ENCODE data around the gene UHMK1. TPM values are rescaled to one million over a fixed set of nuclear protein-coding genes. Genes with fewer than 3 reads are reported as not detected.

Gene UHMK1
- total and polyA plus RNA-seq, 4 donors, result 8.7 to 29.6 (median 21.3) TPM

GRCh38 chr1:162536511-162536910 lies 38.9 kb downstream of the UHMK1 start:
- Histone ChIP-seq H3K27ac (ENCODE audit: low read depth in 1 of 2, low read length in 2 of 2) (no peak overlapping the region), H3K9me3 (ENCODE audit: control insufficient read depth, low read length) (no peaks in the 10 kb centered on the region), H3K4me1 (ENCODE audit: control insufficient read depth in 1 of 2, insufficient read depth in 2 of 2, low read length in 2 of 2) (peaks cover 0 to 2% of the 10 kb centered on the region in 2 donors), H3K4me3 (ENCODE audit: low read length in 2 of 2) (no peak overlapping the region), H3K27me3 (ENCODE audit: control insufficient read depth in 1 of 2, insufficient read depth in 2 of 2, low read length in 1 of 2) (no peaks in the 10 kb centered on the region), H3K36me3 (ENCODE audit: control insufficient read depth in 1 of 2, insufficient read depth in 2 of 2, low read length in 1 of 2) (no peaks in the 10 kb centered on the region)
- DNase-seq (no peak), ATAC-seq (ENCODE audit: low FRiP score) (no peak)
- intact Hi-C loops (cut with DNase I), result no loop called here
- 94 to 95% methylated on average over 2 of the region's 2 CpGs for WGBS, 2 donors

- 64 to 73% methylated on average over 2 of the region's 2 CpGs for WGBS, 2 donors
- H3K27ac ChIP-seq (ENCODE audit: low read depth in 1 of 2, low read length in 2 of 2), result no peak overlapping the region
- no peaks in the 10 kb centered on the region for H3K27me3 ChIP-seq (ENCODE audit: control insufficient read depth in 1 of 2, insufficient read depth in 2 of 2, low read length in 1 of 2)
- H3K36me3 ChIP-seq (ENCODE audit: control insufficient read depth in 1 of 2, insufficient read depth in 2 of 2, low read length in 1 of 2), result no peaks in the 10 kb centered on the region
- DNase-seq (no peak), ATAC-seq (ENCODE audit: low FRiP score) (no peak)
- intact Hi-C loops (cut with DNase I), result no loop called here
- peaks cover 0 to 3% of the 10 kb centered on the region in 2 donors for H3K4me1 ChIP-seq (ENCODE audit: control insufficient read depth in 1 of 2, insufficient read depth in 2 of 2, low read length in 2 of 2)
- H3K9me3 ChIP-seq (ENCODE audit: control insufficient read depth, low read length), result no peaks in the 10 kb centered on the region
- H3K4me3 ChIP-seq (ENCODE audit: low read length in 2 of 2), result no peak overlapping the region
Observed at GRCh38 chr1:162537216-162537615, 39.6 kb downstream of the UHMK1 start.

GRCh38 chr1:162538815-162539431 lies 41.3 kb downstream of the UHMK1 start:
- WGBS, 2 donors, result 32 to 45% methylated on average over 1 of the region's 1 CpG
- no peaks in the 10 kb centered on the region for H3K9me3 ChIP-seq (ENCODE audit: control insufficient read depth, low read length)
- H3K27me3 ChIP-seq (ENCODE audit: control insufficient read depth in 1 of 2, insufficient read depth in 2 of 2, low read length in 1 of 2), result no peaks in the 10 kb centered on the region
- no peak overlapping the region for H3K4me3 ChIP-seq (ENCODE audit: low read length in 2 of 2)
- DNase-seq (no peak), ATAC-seq (ENCODE audit: low FRiP score) (no peak)
- peaks cover 0 to 3% of the 10 kb centered on the region in 2 donors for H3K4me1 ChIP-seq (ENCODE audit: control insufficient read depth in 1 of 2, insufficient read depth in 2 of 2, low read length in 2 of 2)
- H3K27ac ChIP-seq (ENCODE audit: low read depth in 1 of 2, low read length in 2 of 2), result peak overlapping the region in 1 of 2 donors; percentile 21
- intact Hi-C loops (cut with DNase I), result no loop called here
- no peaks in the 10 kb centered on the region for H3K36me3 ChIP-seq (ENCODE audit: control insufficient read depth in 1 of 2, insufficient read depth in 2 of 2, low read length in 1 of 2)

- Histone ChIP-seq H3K4me1 (ENCODE audit: control insufficient read depth in 1 of 2, insufficient read depth in 2 of 2, low read length in 2 of 2) (peaks cover 0 to 3% of the 10 kb centered on the region in 2 donors), H3K27me3 (ENCODE audit: control insufficient read depth in 1 of 2, insufficient read depth in 2 of 2, low read length in 1 of 2) (no peaks in the 10 kb centered on the region), H3K36me3 (ENCODE audit: control insufficient read depth in 1 of 2, insufficient read depth in 2 of 2, low read length in 1 of 2) (no peaks in the 10 kb centered on the region), H3K4me3 (ENCODE audit: low read length in 2 of 2) (no peak overlapping the region), H3K27ac (ENCODE audit: low read depth in 1 of 2, low read length in 2 of 2) (peak overlapping the region; percentile 49 to 65), H3K9me3 (ENCODE audit: control insufficient read depth, low read length) (no peaks in the 10 kb centered on the region)
- peak in 1 of 2 donors; percentile 80 for DNase-seq
- intact Hi-C loops (cut with DNase I), result loop anchor here in 1 of 2 donors (1.0 kb wide), 1 partner anchor 20 kb away; the partner anchor contains the start of gene UAP1
- WGBS, 2 donors, result 55 to 56% methylated on average over 5 of the region's 5 CpGs
- ATAC-seq (ENCODE audit: low FRiP score), result peak; percentile 61
Observed at GRCh38 chr1:162541619-162542141, 44.1 kb downstream of the UHMK1 start.

- H3K27ac ChIP-seq (ENCODE audit: low read depth in 1 of 2, low read length in 2 of 2), result no peak overlapping the region
- H3K4me1 ChIP-seq (ENCODE audit: control insufficient read depth in 1 of 2, insufficient read depth in 2 of 2, low read length in 2 of 2), result peaks cover 0 to 3% of the 10 kb centered on the region in 2 donors
- no peak for DNase-seq
- H3K4me3 ChIP-seq (ENCODE audit: low read length in 2 of 2), result no peak overlapping the region
- no peaks in the 10 kb centered on the region for H3K36me3 ChIP-seq (ENCODE audit: control insufficient read depth in 1 of 2, insufficient read depth in 2 of 2, low read length in 1 of 2)
- ATAC-seq (ENCODE audit: low FRiP score), result no peak
- intact Hi-C loops (cut with DNase I), result no loop called here
- 96 to 97% methylated on average over 3 of the region's 3 CpGs for WGBS, 2 donors
- no peaks in the 10 kb centered on the region for H3K9me3 ChIP-seq (ENCODE audit: control insufficient read depth, low read length)
- H3K27me3 ChIP-seq (ENCODE audit: control insufficient read depth in 1 of 2, insufficient read depth in 2 of 2, low read length in 1 of 2), result no peaks in the 10 kb centered on the region
Observed at GRCh38 chr1:162543228-162543627, 45.6 kb downstream of the UHMK1 start.

GRCh38 chr1:162548170-162548569 lies 50.6 kb downstream of the UHMK1 start:
- no peaks in the 10 kb centered on the region for H3K36me3 ChIP-seq (ENCODE audit: control insufficient read depth in 1 of 2, insufficient read depth in 2 of 2, low read length in 1 of 2)
- H3K27ac ChIP-seq (ENCODE audit: low read depth in 1 of 2, low read length in 2 of 2), result no peak overlapping the region
- ATAC-seq (ENCODE audit: low FRiP score) (no peak), DNase-seq (no peak)
- intact Hi-C loops (cut with DNase I), result no loop called here
- no peaks in the 10 kb centered on the region for H3K9me3 ChIP-seq (ENCODE audit: control insufficient read depth, low read length)
- WGBS, 2 donors, result 80 to 89% methylated on average over 4 of the region's 4 CpGs
- H3K4me3 ChIP-seq (ENCODE audit: low read length in 2 of 2), result no peak overlapping the region
- no peaks in the 10 kb centered on the region for H3K4me1 ChIP-seq (ENCODE audit: control insufficient read depth in 1 of 2, insufficient read depth in 2 of 2, low read length in 2 of 2)
- H3K27me3 ChIP-seq (ENCODE audit: control insufficient read depth in 1 of 2, insufficient read depth in 2 of 2, low read length in 1 of 2), result no peaks in the 10 kb centered on the region

GRCh38 chr1:162549001-162549400 lies 51.4 kb downstream of the UHMK1 start:
- no peak for ATAC-seq (ENCODE audit: low FRiP score)
- Histone ChIP-seq H3K4me3 (ENCODE audit: low read length in 2 of 2) (no peak overlapping the region), H3K27me3 (ENCODE audit: control insufficient read depth in 1 of 2, insufficient read depth in 2 of 2, low read length in 1 of 2) (no peaks in the 10 kb centered on the region), H3K36me3 (ENCODE audit: control insufficient read depth in 1 of 2, insufficient read depth in 2 of 2, low read length in 1 of 2) (no peaks in the 10 kb centered on the region), H3K9me3 (ENCODE audit: control insufficient read depth, low read length) (no peaks in the 10 kb centered on the region), H3K27ac (ENCODE audit: low read depth in 1 of 2, low read length in 2 of 2) (no peak overlapping the region), H3K4me1 (ENCODE audit: control insufficient read depth in 1 of 2, insufficient read depth in 2 of 2, low read length in 2 of 2) (no peaks in the 10 kb centered on the region)
- intact Hi-C loops (cut with DNase I), result no loop called here
- WGBS, 2 donors, result 79 to 92% methylated on average over 2 of the region's 2 CpGs
- no peak for DNase-seq

GRCh38 chr1:162550925-162551324 lies 53.3 kb downstream of the UHMK1 start:
- no peak overlapping the region for H3K27ac ChIP-seq (ENCODE audit: low read depth in 1 of 2, low read length in 2 of 2)
- 81 to 88% methylated on average over 1 of the region's 1 CpG for WGBS, 2 donors

GRCh38 chr1:162551969-162552683 lies 54.5 kb downstream of the UHMK1 start:
- Histone ChIP-seq H3K4me1 (ENCODE audit: control insufficient read depth in 1 of 2, insufficient read depth in 2 of 2, low read length in 2 of 2) (no peaks in the 10 kb centered on the region), H3K36me3 (ENCODE audit: control insufficient read depth in 1 of 2, insufficient read depth in 2 of 2, low read length in 1 of 2) (no peaks in the 10 kb centered on the region), H3K9me3 (ENCODE audit: control insufficient read depth, low read length) (no peaks in the 10 kb centered on the region), H3K4me3 (ENCODE audit: low read length in 2 of 2) (no peak overlapping the region), H3K27me3 (ENCODE audit: control insufficient read depth in 1 of 2, insufficient read depth in 2 of 2, low read length in 1 of 2) (no peaks in the 10 kb centered on the region), H3K27ac (ENCODE audit: low read depth in 1 of 2, low read length in 2 of 2) (no peak overlapping the region)
- DNase-seq, result no peak
- WGBS, 2 donors, result 73 to 79% methylated on average over 7 of the region's 7 CpGs
- intact Hi-C loops (cut with DNase I), result no loop called here
- ATAC-seq (ENCODE audit: low FRiP score), result peak; percentile 69

More at GRCh38 chr1:162550925-162551324, 53.3 kb downstream of the UHMK1 start:
- no peak for ATAC-seq (ENCODE audit: low FRiP score)
- no peak for DNase-seq
- H3K36me3 ChIP-seq (ENCODE audit: control insufficient read depth in 1 of 2, insufficient read depth in 2 of 2, low read length in 1 of 2), result no peaks in the 10 kb centered on the region
- H3K27me3 ChIP-seq (ENCODE audit: control insufficient read depth in 1 of 2, insufficient read depth in 2 of 2, low read length in 1 of 2), result no peaks in the 10 kb centered on the region
- no peaks in the 10 kb centered on the region for H3K4me1 ChIP-seq (ENCODE audit: control insufficient read depth in 1 of 2, insufficient read depth in 2 of 2, low read length in 2 of 2)
- H3K4me3 ChIP-seq (ENCODE audit: low read length in 2 of 2), result no peak overlapping the region
- H3K9me3 ChIP-seq (ENCODE audit: control insufficient read depth, low read length), result no peaks in the 10 kb centered on the region
- intact Hi-C loops (cut with DNase I), result no loop called here

All from aorta (tissue), 5 donors.